Astrocyte of the spinal cord (primary cell): Measurements from ENCODE around the gene VGLL4.

ENCODE experiments used
- DNase-seq: peaks from one replicate; pipeline ENCODE4 v3.0.0; 2011; ENCODE audit warnings: low read depth, low spot score
- H3K4me3 ChIP-seq: 2 replicates; pipeline ENCODE4 v1.5.1; 2011; ENCODE audit warnings: low read depth, mild to moderate bottlenecking, low read length, moderate library complexity
- CTCF ChIP-seq: IDR thresholded peaks from 2 replicates; pipeline ENCODE4 v1.5.1; 2012; ENCODE audit warnings: low read depth, mild to moderate bottlenecking, low read length, inconsistent platforms
- in situ Hi-C: cut with HindIII; loops from 2 replicates; pipeline ENCODE4 v1.10.0; 2017; ENCODE audit warnings: low sequenced_read_pairs

Gene VGLL4

GRCh38 chr3:11624704-11625375 is 18.9 kb downstream of the VGLL4 start:
- in situ Hi-C loops: loop anchor here (25.0 kb wide), 1 partner anchor 238 kb away; no protein-coding TSS in a partner anchor
- no peak for TF ChIP-seq CTCF
- DNase-seq: no peak
- H3K4me3 ChIP-seq: no peak overlapping the region

- TF ChIP-seq CTCF: no peak
- H3K4me3 ChIP-seq: no peak overlapping the region
- DNase-seq: no peak
- in situ Hi-C loops: loop anchor here (25.0 kb wide), 1 partner anchor 237 kb away; no protein-coding TSS in a partner anchor
Measured at GRCh38 chr3:11624161-11624560, 19.6 kb downstream of the VGLL4 start.

GRCh38 chr3:11622586-11623550 is 20.8 kb downstream of the VGLL4 start:
- DNase-seq: no peak
- in situ Hi-C loops: loop anchor here (25.0 kb wide), 1 partner anchor 236 kb away; no protein-coding TSS in a partner anchor
- H3K4me3 ChIP-seq: no peak overlapping the region
- no peak for TF ChIP-seq CTCF

GRCh38 chr3:11621077-11621476 is 22.6 kb downstream of the VGLL4 start:
- no peak for TF ChIP-seq CTCF
- no peak for DNase-seq
- H3K4me3 ChIP-seq: no peak overlapping the region
- in situ Hi-C loops: loop anchor here (25.0 kb wide), 1 partner anchor 234 kb away; no protein-coding TSS in a partner anchor

- DNase-seq: no peak
- H3K4me3 ChIP-seq: no peak overlapping the region
- TF ChIP-seq CTCF: no peak
- in situ Hi-C loops: loop anchor here (25.0 kb wide), 1 partner anchor 233 kb away; no protein-coding TSS in a partner anchor
Measured at GRCh38 chr3:11619946-11620652, 23.6 kb downstream of the VGLL4 start.

GRCh38 chr3:11619461-11619860 is 24.3 kb downstream of the VGLL4 start:
- no peak for DNase-seq
- H3K4me3 ChIP-seq: no peak overlapping the region
- no peak for TF ChIP-seq CTCF
- in situ Hi-C loops: loop anchor here (25.0 kb wide), 1 partner anchor 232 kb away; no protein-coding TSS in a partner anchor
